DOHH2 (cell line): Measurements from ENCODE around the gene UNC5CL.

ENCODE experiments used
- EZH2phosphoT487 ChIP-seq: fragments of 200-600 bp; sonication (generic); IDR thresholded peaks from 2 replicates; pipeline ENCODE4 v1.6.1; 2017; ENCODE audit warnings: borderline replicate concordance, mild to moderate bottlenecking, antibody characterized with exemption, low read length, moderate library complexity, mixed read lengths
- TF ChIP-seq, protein P1 (sequence below): fragments of 200-600 bp; sonication (generic); IDR thresholded peaks from one replicate; pipeline ENCODE4 v1.5.1; 2014; ENCODE audit warnings: antibody characterized with exemption, mild to moderate bottlenecking, low read depth, low read length; ENCODE audit not compliant: poor library complexity, severe bottlenecking

DNA sequence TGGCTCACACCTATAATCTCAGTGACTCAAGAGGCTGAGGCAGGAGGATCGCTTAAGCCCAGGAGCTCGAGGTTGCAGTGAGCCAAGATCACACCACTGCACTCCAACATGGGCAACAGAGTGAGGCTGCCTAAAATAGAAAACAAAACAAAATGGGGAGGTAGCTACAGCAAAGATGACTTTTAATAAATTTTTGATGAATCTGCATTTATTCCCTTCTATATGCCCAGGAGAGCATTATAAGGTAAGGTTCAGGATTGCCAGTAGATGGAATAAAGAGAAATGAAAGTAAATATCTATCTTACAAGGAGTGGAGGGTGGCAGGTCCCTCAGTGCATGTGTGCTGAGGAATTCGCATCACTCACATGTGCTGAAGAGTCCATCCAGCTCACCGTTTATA lies 24.2 kb downstream of the UNC5CL start:
- TF ChIP-seq, protein P1, sequence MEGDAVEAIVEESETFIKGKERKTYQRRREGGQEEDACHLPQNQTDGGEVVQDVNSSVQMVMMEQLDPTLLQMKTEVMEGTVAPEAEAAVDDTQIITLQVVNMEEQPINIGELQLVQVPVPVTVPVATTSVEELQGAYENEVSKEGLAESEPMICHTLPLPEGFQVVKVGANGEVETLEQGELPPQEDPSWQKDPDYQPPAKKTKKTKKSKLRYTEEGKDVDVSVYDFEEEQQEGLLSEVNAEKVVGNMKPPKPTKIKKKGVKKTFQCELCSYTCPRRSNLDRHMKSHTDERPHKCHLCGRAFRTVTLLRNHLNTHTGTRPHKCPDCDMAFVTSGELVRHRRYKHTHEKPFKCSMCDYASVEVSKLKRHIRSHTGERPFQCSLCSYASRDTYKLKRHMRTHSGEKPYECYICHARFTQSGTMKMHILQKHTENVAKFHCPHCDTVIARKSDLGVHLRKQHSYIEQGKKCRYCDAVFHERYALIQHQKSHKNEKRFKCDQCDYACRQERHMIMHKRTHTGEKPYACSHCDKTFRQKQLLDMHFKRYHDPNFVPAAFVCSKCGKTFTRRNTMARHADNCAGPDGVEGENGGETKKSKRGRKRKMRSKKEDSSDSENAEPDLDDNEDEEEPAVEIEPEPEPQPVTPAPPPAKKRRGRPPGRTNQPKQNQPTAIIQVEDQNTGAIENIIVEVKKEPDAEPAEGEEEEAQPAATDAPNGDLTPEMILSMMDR = no peak
- TF ChIP-seq EZH2phosphoT487 = no peak
